HCT116 (cell line): ENCODE data around the gene ADGRF5. TPM values are rescaled to one million over a fixed set of nuclear protein-coding genes. Genes with fewer than 3 reads are reported as not detected.

Source experiments
- ATAC-seq: fragments of 200-7000 bp; cut with Tn5 transposase; 2 replicates; pipeline ENCODE4 v1.9.1; 2020; ENCODE audit warnings: mild to moderate bottlenecking, moderate library complexity
- BruUV-seq: library from RNA; stranded (reverse); fragments of 400-500 nt; replicated peaks from 2 replicates; lab custom pipeline; 2021; lab: Mats Ljungman, UMichigan
- CTCF ChIA-PET: fragments of 300-600 bp; sonication (Branson Sonifier 250); formaldehyde crosslinking; loops from one replicate; lab custom pipeline; 2021; ENCODE audit warnings: antibody characterized with exemption; lab: Charles Lee
- POLR2A ChIA-PET: fragments of 300-600, 350-600 bp; sonication (Branson Sonifier 250); formaldehyde crosslinking; loops from one replicate; lab custom pipeline; 2021; ENCODE audit warnings: antibody characterized with exemption; lab: Charles Lee
- RAD21 ChIA-PET, 2 experiments: fragments of 300-600 bp; sonication (Branson Sonifier 250); formaldehyde crosslinking; loops; one replicate each; lab custom pipeline; 2023; ENCODE audit warnings: low total read pairs in 2 of 2; ENCODE audit not compliant: uncharacterized antibody in 2 of 2, unreplicated experiment in 2 of 2, low non-redundant PET in 1 of 2; lab: Charles Lee
- DNase-seq: peaks from one replicate; pipeline ENCODE4 v3.0.0-alpha.2; 2010; ENCODE audit warnings: low read depth, low spot score
- H2AFZ ChIP-seq: fragments of 200-600 bp; shearing (Covaris generic), sonication (generic); 2 replicates; pipeline ENCODE4 v1.6.1; 2017; ENCODE audit warnings: low read depth, mixed run types, mixed read lengths, antibody characterized with exemption, low read length; ENCODE audit not compliant: poor library complexity, severe bottlenecking
- H3K27ac ChIP-seq: 2 replicates; pipeline ENCODE4 v1.5.1; 2012; ENCODE audit warnings: low read depth, low read length
- H3K27me3 ChIP-seq: fragments of 200-600 bp; sonication (generic); 2 replicates; pipeline ENCODE4 v1.6.1; 2016; ENCODE audit warnings: mixed run types, low read length, mixed read lengths; ENCODE audit not compliant: insufficient read depth
- H3K36me3 ChIP-seq, 2 experiments: fragments of 200-500 bp in 1 of 2; fragments of 200-600 bp in 1 of 2; sonication (Bioruptor generic) in 1 of 2; sonication (generic) in 1 of 2; 2 replicates each; pipeline versions ENCODE4 v1.5.1 to v1.6.1; 2014 to 2016; ENCODE audit warnings: low read length in 2 of 2, inconsistent platforms in 1 of 2, mixed read lengths in 1 of 2, mixed run types in 1 of 2; ENCODE audit not compliant: insufficient read depth in 2 of 2, control insufficient read depth in 1 of 2
- H3K4me1 ChIP-seq, 2 experiments: fragments of 200-600 bp in 1 of 2; sonication (generic) in 1 of 2; 2 replicates each; pipeline versions ENCODE4 v1.5.1 to v1.6.1; 2012 to 2017; ENCODE audit warnings: low read length in 2 of 2, inconsistent platforms in 1 of 2, mild to moderate bottlenecking in 1 of 2, mixed read lengths in 1 of 2, mixed run types in 1 of 2, moderate library complexity in 1 of 2; ENCODE audit not compliant: insufficient read depth in 2 of 2, control insufficient read depth in 1 of 2
- H3K4me2 ChIP-seq: fragments of 200-600 bp; sonication (generic); 2 replicates; pipeline ENCODE4 v1.6.1; 2017; ENCODE audit warnings: mixed run types, low read length, mixed read lengths
- H3K4me3 ChIP-seq, 2 experiments: fragments of 200-600 bp in 1 of 2; sonication (generic) in 1 of 2; replicated peaks in 1 of 2; 2 replicates each; pipeline ENCODE4 v1.5.1; 2011 to 2016; ENCODE audit warnings: low read length in 2 of 2, control low read depth in 1 of 2, low read depth in 1 of 2, mild to moderate bottlenecking in 1 of 2, mixed read lengths in 1 of 2, mixed run types in 1 of 2
- H3K79me2 ChIP-seq: fragments of 200-600 bp; sonication (generic); 2 replicates; pipeline ENCODE4 v1.6.1; 2017; ENCODE audit warnings: mild to moderate bottlenecking, mixed run types, low read length, moderate library complexity, mixed read lengths; ENCODE audit not compliant: insufficient read depth
- H3K9ac ChIP-seq: fragments of 200-600 bp; sonication (generic); 2 replicates; pipeline ENCODE4 v1.6.1; 2016; ENCODE audit warnings: low read length, mixed read lengths
- H3K9me2 ChIP-seq: fragments of 200-600 bp; sonication (generic), shearing (Covaris generic); 2 replicates; pipeline ENCODE4 v1.6.1; 2017; ENCODE audit warnings: mixed run types, mild to moderate bottlenecking, moderate library complexity; ENCODE audit not compliant: insufficient read depth
- H3K9me3 ChIP-seq, 2 experiments: fragments of 200-500 bp in 1 of 2; fragments of 200-600 bp in 1 of 2; sonication (Bioruptor generic) in 1 of 2; sonication (generic) in 1 of 2; 2 replicates each; pipeline ENCODE4 v1.6.1; 2014 to 2017; ENCODE audit warnings: low read length in 2 of 2, mixed read lengths in 2 of 2, inconsistent platforms in 1 of 2, low read depth in 1 of 2, mild to moderate bottlenecking in 1 of 2, mixed run types in 1 of 2, moderate library complexity in 1 of 2; ENCODE audit not compliant: control insufficient read depth in 1 of 2, insufficient read depth in 1 of 2
- H4K20me1 ChIP-seq: fragments of 200-600 bp; sonication (generic), shearing (Covaris generic); 2 replicates; pipeline ENCODE4 v1.6.1; 2017; ENCODE audit warnings: mixed run types, mild to moderate bottlenecking, moderate library complexity; ENCODE audit not compliant: insufficient read depth
- ATF3 ChIP-seq: IDR thresholded peaks from 2 replicates; pipeline ENCODE4 v1.6.1; 2012
- CBX3 ChIP-seq: IDR thresholded peaks from 2 replicates; pipeline ENCODE4 v1.6.1; 2012; ENCODE audit warnings: low read depth
- CEBPB ChIP-seq: IDR thresholded peaks from 2 replicates; pipeline ENCODE4 v1.6.1; 2012; ENCODE audit warnings: low read depth
- CTCF ChIP-seq, 3 experiments: fragments of 200-600 bp in 1 of 3; sonication (generic) in 1 of 3; IDR thresholded peaks in 2 of 3; conservative IDR thresholded peaks in 1 of 3; 2 replicates each; pipeline ENCODE4 v1.5.1; 2012 to 2017; ENCODE audit warnings: low read depth in 2 of 3, low read length in 2 of 3, antibody characterized with exemption in 1 of 3, borderline replicate concordance in 1 of 3, control low read depth in 1 of 3, mild to moderate bottlenecking in 1 of 3, mixed read lengths in 1 of 3, mixed run types in 1 of 3, moderate library complexity in 1 of 3; ENCODE audit not compliant: insufficient read depth in 1 of 3
- EGR1 ChIP-seq: IDR thresholded peaks from 2 replicates; pipeline ENCODE4 v1.6.1; 2012; ENCODE audit warnings: low read depth
- ELF1 ChIP-seq: IDR thresholded peaks from 2 replicates; pipeline ENCODE4 v1.6.1; 2012; ENCODE audit warnings: low read depth, borderline replicate concordance
- EZH2 ChIP-seq: fragments of 200-600 bp; sonication (generic); IDR thresholded peaks from 2 replicates; pipeline ENCODE4 v1.6.1; 2017; ENCODE audit warnings: antibody characterized with exemption, mixed run types
- FOSL1 ChIP-seq: IDR thresholded peaks from 2 replicates; pipeline ENCODE4 v1.6.1; 2012; ENCODE audit warnings: low read depth
- JUND ChIP-seq: IDR thresholded peaks from 2 replicates; pipeline ENCODE4 v1.6.1; 2012
- MAX ChIP-seq: IDR thresholded peaks from 2 replicates; pipeline ENCODE4 v1.6.1; 2012
- POLR2A ChIP-seq: IDR thresholded peaks from 2 replicates; pipeline ENCODE4 v1.7.0; 2011; ENCODE audit warnings: borderline replicate concordance; ENCODE audit not compliant: insufficient read depth, insufficient read length; ENCODE audit errors: extremely low read depth
- POLR2AphosphoS5 ChIP-seq: IDR thresholded peaks from 2 replicates; pipeline ENCODE4 v1.6.1; 2011; ENCODE audit warnings: mild to moderate bottlenecking, low read depth, low read length, moderate library complexity
- RAD21 ChIP-seq: IDR thresholded peaks from 2 replicates; pipeline ENCODE4 v1.6.1; 2012; ENCODE audit warnings: low read depth, mild to moderate bottlenecking
- REST ChIP-seq: IDR thresholded peaks from 2 replicates; pipeline ENCODE4 v1.6.1; 2012; ENCODE audit warnings: low read depth
- SIN3A ChIP-seq: IDR thresholded peaks from 2 replicates; pipeline ENCODE4 v1.6.1; 2012; ENCODE audit warnings: low read depth
- SP1 ChIP-seq: IDR thresholded peaks from 2 replicates; pipeline ENCODE4 v1.6.1; 2012; ENCODE audit warnings: low read depth
- TCF7L2 ChIP-seq: IDR thresholded peaks from 2 replicates; pipeline ENCODE4 v1.7.0; 2011; ENCODE audit warnings: borderline replicate concordance, inconsistent platforms; ENCODE audit not compliant: insufficient read depth, insufficient read length; ENCODE audit errors: extremely low read depth
- YY1 ChIP-seq: IDR thresholded peaks from 2 replicates; pipeline ENCODE4 v1.6.1; 2011; ENCODE audit warnings: low read length, low read depth, moderate library complexity, mild to moderate bottlenecking; ENCODE audit not compliant: insufficient replicate concordance; ENCODE audit errors: extremely low read depth
- ZBTB33 ChIP-seq: IDR thresholded peaks from 2 replicates; pipeline ENCODE4 v1.6.1; 2011; ENCODE audit warnings: mild to moderate bottlenecking, low read length, moderate library complexity; ENCODE audit not compliant: insufficient replicate concordance; ENCODE audit errors: extremely low read depth
- ZNF274 ChIP-seq: fragments of 200-500 bp; sonication (Bioruptor generic); IDR thresholded peaks from 2 replicates; pipeline ENCODE4 v1.6.1; 2014; ENCODE audit warnings: mild to moderate bottlenecking, low read depth, low read length, inconsistent platforms
- intact Hi-C: fragments of 100-400 bp; cut with micrococcal nuclease; formaldehyde crosslinking; loops from 2 replicates; pipeline ENCODE4 v1.10.0; 2022
- total RNA-seq: library from RNA; stranded (reverse); gene quantifications from one replicate; pipeline ENCODE4 v1.2.1, GENCODE V29; 2021; ENCODE audit not compliant: unreplicated experiment

The ADGRF5 gene
- total RNA-seq, 1 experiment from 2014 or later = 0.17 TPM

- DNase-seq (no peak), ATAC-seq (no peak)
- RAD21 ChIA-PET = no interaction called here
- H3K36me3 ChIP-seq = no peaks in the 10 kb centered on the region
- intact Hi-C loops = no loop called here
- no peak overlapping the region for H3K9ac ChIP-seq
- TF ChIP-seq POLR2A = no peak
- TF ChIP-seq ZBTB33 = no peak
- no peak for TF ChIP-seq CEBPB
- no peak for TF ChIP-seq FOSL1
- no peak for TF ChIP-seq REST
- TF ChIP-seq POLR2AphosphoS5 = no peak
- TF ChIP-seq RAD21 = no peak
- TF ChIP-seq CTCF (IDR thresholded peaks at IDR 0.05 in 2 of 3, conservative IDR thresholded peaks at IDR 0.05 in 1 of 3; ENCODE audit: borderline replicate concordance in 1 of 3, insufficient read depth in 1 of 3, low read depth in 2 of 3, low read length in 2 of 3) = no peak
- no peak for TF ChIP-seq EGR1
- TF ChIP-seq CBX3 = no peak
- no peak for TF ChIP-seq MAX
- TF ChIP-seq YY1 = no peak
- no peak for TF ChIP-seq TCF7L2
- no peak for TF ChIP-seq SIN3A
- no peak for TF ChIP-seq JUND
- TF ChIP-seq SP1 = no peak
- no peak for TF ChIP-seq EZH2
- TF ChIP-seq ZNF274 = no peak
- TF ChIP-seq ELF1 = no peak
- no peak for TF ChIP-seq ATF3
- H3K4me3 ChIP-seq = no peak overlapping the region
- no peaks in the 10 kb centered on the region for H4K20me1 ChIP-seq
- no peaks in the 10 kb centered on the region for H3K79me2 ChIP-seq
- CTCF ChIA-PET = no interaction called here
- H2AFZ ChIP-seq = no peak overlapping the region
- H3K4me1 ChIP-seq = no peaks in the 10 kb centered on the region
- no peak overlapping the region for H3K27ac ChIP-seq
- POLR2A ChIA-PET = no interaction called here
- no TSS peak for BruUV-seq
- no peaks in the 10 kb centered on the region for H3K9me3 ChIP-seq
- H3K9me2 ChIP-seq = no peaks in the 10 kb centered on the region
- H3K4me2 ChIP-seq = no peak overlapping the region
- H3K27me3 ChIP-seq = no peaks in the 10 kb centered on the region
Measured at GRCh38 chr6:46921059-46921458, 679 bp downstream of the ADGRF5 start.
